Common myeloid progenitor, CD34-positive (primary cell): ENCODE data around the gene OAS2.

Source experiments
- CTCF ChIA-PET: fragments of 350-600 bp; sonication (Branson Sonifier 250); formaldehyde crosslinking; loops from one replicate; lab custom pipeline; 2021; ENCODE audit warnings: antibody characterized with exemption; lab: Charles Lee
- POLR2A ChIA-PET: fragments of 350-600 bp; sonication (Branson Sonifier 250); formaldehyde crosslinking; loops from one replicate; lab custom pipeline; 2021; ENCODE audit warnings: antibody characterized with exemption; lab: Charles Lee
- DNase-seq, 3 donors: peaks; one replicate each; pipeline versions ENCODE4 v3.0.0 to v3.0.0-alpha.2; 2013
- H3K27ac ChIP-seq, 2 experiments: 1 replicate in 1 of 2; 2 replicates in 1 of 2; pipeline ENCODE4 v1.7.0; 2013; ENCODE audit warnings: inconsistent platforms in 2 of 2, low read length in 2 of 2, mild to moderate bottlenecking in 2 of 2, low read depth in 1 of 2, moderate library complexity in 1 of 2; ENCODE audit not compliant: severe bottlenecking in 2 of 2, insufficient read depth in 1 of 2, poor library complexity in 1 of 2
- H3K27me3 ChIP-seq, 5 experiments: replicated peaks in 2 of 5; 1 replicate in 3 of 5; 2 replicates in 2 of 5; pipeline versions ENCODE4 v1.6.1 to v1.7.0; 2013; ENCODE audit warnings: low read length in 4 of 5, mild to moderate bottlenecking in 2 of 5, moderate library complexity in 2 of 5, inconsistent platforms in 1 of 5; ENCODE audit not compliant: insufficient read depth in 5 of 5, control insufficient read depth in 4 of 5
- H3K36me3 ChIP-seq, 4 experiments: 1 replicate in 2 of 4; 2 replicates in 2 of 4; pipeline versions ENCODE4 v1.6.1 to v1.7.0; 2013; ENCODE audit warnings: low read length in 3 of 4, control low read depth in 1 of 4, mild to moderate bottlenecking in 1 of 4; ENCODE audit not compliant: control insufficient read depth in 4 of 4, insufficient read depth in 4 of 4
- H3K4me1 ChIP-seq, 4 experiments: 1 replicate in 3 of 4; 2 replicates in 1 of 4; pipeline versions ENCODE4 v1.6.1 to v1.7.1; 2013; ENCODE audit warnings: low read length in 3 of 4, mild to moderate bottlenecking in 3 of 4, control low read depth in 1 of 4, inconsistent platforms in 1 of 4, moderate library complexity in 1 of 4; ENCODE audit not compliant: control insufficient read depth in 4 of 4, insufficient read depth in 4 of 4; ENCODE audit errors: control extremely low read depth in 1 of 4
- H3K4me3 ChIP-seq, 7 experiments: 1 replicate in 4 of 7; 2 replicates in 3 of 7; pipeline versions ENCODE4 v1.5.1 to v1.7.0; 2013; ENCODE audit warnings: mild to moderate bottlenecking in 7 of 7, low read length in 6 of 7, moderate library complexity in 6 of 7, inconsistent platforms in 2 of 7, low read depth in 2 of 7, control low read depth in 1 of 7; ENCODE audit not compliant: insufficient read depth in 4 of 7, control insufficient read depth in 1 of 7; ENCODE audit errors: extremely low read depth in 1 of 7
- H3K9me3 ChIP-seq, 5 experiments: 1 replicate in 4 of 5; 2 replicates in 1 of 5; pipeline versions ENCODE4 v1.6.1 to v1.7.1; 2013; ENCODE audit warnings: low read length in 4 of 5, mild to moderate bottlenecking in 2 of 5, inconsistent platforms in 1 of 5, low read depth in 1 of 5, moderate library complexity in 1 of 5; ENCODE audit not compliant: control insufficient read depth in 4 of 5, insufficient read depth in 2 of 5; ENCODE audit errors: control extremely low read depth in 1 of 5
- WGBS: methylation state at CpG from one replicate; pipeline ENCODE4 v1.1.5; 2013; ENCODE audit not compliant: insufficient coverage; 5-methylcytosine and 5-hydroxymethylcytosine counted together

OAS2 gene

GRCh38 chr12:112979041-112979680, 842 bp downstream of the OAS2 start:
- CTCF ChIA-PET = interaction anchor here (1.0 to 3.0 kb wide), 5 partner anchors 8 to 50 kb away, joined by 3 to 20 read pairs (median 4); no protein-coding TSS in a partner anchor
- POLR2A ChIA-PET = no interaction called here

DNA sequence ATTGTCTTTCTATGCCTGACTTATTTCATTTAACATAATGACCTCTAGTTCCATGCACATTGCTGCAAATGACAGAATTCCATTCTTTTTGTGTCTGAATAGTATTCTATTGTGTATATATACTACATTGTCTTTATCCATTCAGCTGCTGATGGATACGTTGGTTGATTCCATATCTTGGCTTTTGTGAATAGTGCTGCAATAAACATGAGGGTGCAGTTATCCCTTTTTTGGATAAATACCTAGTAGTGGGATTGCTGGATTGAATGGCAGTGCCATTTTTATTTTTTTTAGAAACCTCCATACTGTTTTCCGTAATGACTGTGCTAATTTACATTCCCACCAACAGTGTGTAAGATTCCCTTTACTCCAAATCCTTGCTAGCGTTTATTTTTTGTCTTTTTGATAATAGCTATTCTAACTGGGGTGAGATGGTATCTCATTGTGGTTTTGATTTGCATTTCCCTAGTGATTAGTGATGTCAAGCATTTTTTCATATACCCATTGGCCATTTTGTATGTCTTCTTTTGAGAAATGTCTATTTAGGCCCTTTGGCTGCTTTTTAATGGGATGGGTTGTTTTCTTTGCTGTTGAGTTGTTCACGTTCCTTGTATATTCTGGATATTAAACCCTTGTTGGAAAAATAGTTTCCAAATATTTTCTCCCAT, 2.3 kb downstream of the OAS2 start:
- Histone ChIP-seq H3K4me3 (peak overlapping the region in 2 of 7 experiments; percentile 32 to 89), H3K4me1 (peaks cover 9 to 37% (median 27%) of the 10 kb centered on the region in 4 experiments), H3K27me3 (no peaks in the 10 kb centered on the region), H3K9me3 (peaks cover 0 to 22% (median 4%) of the 10 kb centered on the region in 5 experiments), H3K36me3 (peaks cover 0 to 5% (median 2%) of the 10 kb centered on the region in 4 experiments), H3K27ac (no peak overlapping the region)
- no CpG with 5 or more reads among the region's 4 CpGs for WGBS
- ChIA-PET POLR2A (no interaction called here), CTCF (interaction anchor here (0.9 to 2.0 kb wide), 2 partner anchors 8 to 13 kb away, joined by 3 to 8 read pairs; no protein-coding TSS in a partner anchor)
- DNase-seq = peak in 2 of 3 donors; percentile 26 to 52

More at GRCh38 chr12:112979041-112979680, 842 bp downstream of the OAS2 start:
- H3K4me3 ChIP-seq = peak overlapping the region in 6 of 7 experiments; percentile 74 to 89 (median 79)
- H3K9me3 ChIP-seq = peaks cover 0 to 12% (median 0%) of the 10 kb centered on the region in 5 experiments
- peaks cover 0 to 5% (median under 1%) of the 10 kb centered on the region in 4 experiments for H3K36me3 ChIP-seq
- no peaks in the 10 kb centered on the region for H3K27me3 ChIP-seq
- H3K27ac ChIP-seq = peak overlapping the region; percentile 72 to 80
- peak in 2 of 3 donors; percentile 31 to 53 for DNase-seq
- 0% methylated on average over 5 of the region's 6 CpGs for WGBS
- peaks cover 9 to 37% (median 27%) of the 10 kb centered on the region in 4 experiments for H3K4me1 ChIP-seq

DNA sequence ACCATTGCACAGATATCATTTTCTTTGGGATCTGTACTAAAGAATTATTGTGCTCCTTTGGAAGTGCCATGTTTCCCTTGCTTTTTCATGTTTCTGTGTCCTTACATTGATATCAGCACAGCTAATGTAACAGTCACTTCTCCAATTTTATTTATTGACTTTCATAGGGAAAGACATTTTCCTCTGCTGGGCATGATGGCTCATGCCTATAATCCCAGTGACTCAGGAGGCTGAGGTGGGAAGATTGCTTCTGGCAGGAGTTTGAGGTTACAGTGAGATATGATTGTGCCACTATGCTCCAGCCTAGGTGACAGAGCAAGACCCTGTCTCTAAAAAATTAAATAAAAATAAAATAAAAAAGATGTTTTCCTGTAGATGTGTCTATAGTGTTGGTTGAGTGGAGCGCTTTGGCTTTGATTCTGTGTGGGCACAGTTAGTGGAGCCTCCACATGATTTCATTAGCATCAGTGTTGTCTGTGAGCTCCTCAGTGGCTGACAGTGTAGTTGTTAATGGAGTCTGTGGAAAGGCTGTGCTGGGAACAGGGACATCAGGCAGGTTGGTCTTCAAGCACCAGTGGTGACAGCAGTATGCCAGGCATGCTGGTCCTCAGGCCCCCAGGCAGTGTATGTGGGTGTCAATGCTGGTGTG, 7.4 kb downstream of the OAS2 start:
- H3K27ac ChIP-seq = no peak overlapping the region
- no peak overlapping the region for H3K4me3 ChIP-seq
- ChIA-PET POLR2A (interaction anchor here (0.6 kb wide), 1 partner anchor 37 kb away, joined by 3 read pairs; no protein-coding TSS in a partner anchor), CTCF (interaction anchor here (0.9 to 1.2 kb wide), 2 partner anchors 18 to 529 kb away, joined by 3 read pairs; no protein-coding TSS in a partner anchor)
- 88% methylated on average over 1 of the region's 1 CpG for WGBS
- peaks cover 0 to 18% (median 4%) of the 10 kb centered on the region in 4 experiments for H3K4me1 ChIP-seq
- H3K9me3 ChIP-seq = peaks cover 0 to 22% (median 4%) of the 10 kb centered on the region in 5 experiments
- no peaks in the 10 kb centered on the region for H3K27me3 ChIP-seq
- no peak for DNase-seq
- H3K36me3 ChIP-seq = peaks cover 5 to 24% (median 9%) of the 10 kb centered on the region in 4 experiments

GRCh38 chr12:112986291-112986800, 8.0 kb downstream of the OAS2 start:
- no peak overlapping the region for H3K27ac ChIP-seq

DNA sequence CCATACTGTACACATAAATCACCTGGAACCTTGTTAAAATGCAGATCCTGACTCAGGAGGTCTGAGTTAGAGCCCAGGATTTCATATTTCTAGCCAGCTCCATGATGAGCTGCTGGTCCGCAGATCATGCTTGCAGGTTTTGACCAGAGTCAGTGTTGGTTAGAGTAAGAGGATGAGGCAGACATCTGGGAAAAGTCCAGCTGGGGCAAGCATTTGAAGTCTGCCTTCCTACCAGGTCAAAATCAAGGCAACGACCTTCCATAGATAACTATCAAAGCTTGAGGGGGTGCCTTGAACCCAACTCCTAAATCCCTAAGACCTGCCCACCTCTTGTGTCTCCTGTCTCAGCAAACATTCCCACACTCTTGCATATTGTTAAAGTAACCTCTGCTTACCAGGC, 9.2 kb downstream of the OAS2 start:
- H3K4me3 ChIP-seq = no peak overlapping the region
- H3K36me3 ChIP-seq = peaks cover 6 to 34% (median 9%) of the 10 kb centered on the region in 4 experiments
- DNase-seq = no peak
- H3K9me3 ChIP-seq = peaks cover 0 to 18% (median 4%) of the 10 kb centered on the region in 5 experiments
- no peaks in the 10 kb centered on the region for H3K27me3 ChIP-seq
- CTCF ChIA-PET = interaction anchor here (0.8 to 1.0 kb wide), 3 partner anchors 9 to 61 kb away, joined by 3 to 5 read pairs (median 3); partner anchors contain the start of gene OAS2
- peaks cover 0 to 14% (median 4%) of the 10 kb centered on the region in 4 experiments for H3K4me1 ChIP-seq
- no peak overlapping the region for H3K27ac ChIP-seq
- POLR2A ChIA-PET = interaction anchor here (0.8 kb wide), 1 partner anchor 80 kb away, joined by 3 read pairs; no protein-coding TSS in a partner anchor
- 100% methylated on average over 2 of the region's 2 CpGs for WGBS

More at GRCh38 chr12:112986291-112986800, 8.0 kb downstream of the OAS2 start:
- POLR2A ChIA-PET = interaction anchor here (0.6 kb wide), 1 partner anchor 36 kb away, joined by 3 read pairs; no protein-coding TSS in a partner anchor
- CTCF ChIA-PET = interaction anchor here (0.9 kb wide), 1 partner anchor 17 kb away, joined by 3 read pairs; no protein-coding TSS in a partner anchor
- 98% methylated on average over 7 of the region's 7 CpGs for WGBS
- Histone ChIP-seq H3K9me3 (peaks cover 0 to 22% (median 4%) of the 10 kb centered on the region in 5 experiments), H3K36me3 (peaks cover 6 to 30% (median 9%) of the 10 kb centered on the region in 4 experiments), H3K4me3 (no peak overlapping the region), H3K4me1 (peaks cover 0 to 14% (median 4%) of the 10 kb centered on the region in 4 experiments), H3K27me3 (no peaks in the 10 kb centered on the region)
- no peak for DNase-seq

DNA sequence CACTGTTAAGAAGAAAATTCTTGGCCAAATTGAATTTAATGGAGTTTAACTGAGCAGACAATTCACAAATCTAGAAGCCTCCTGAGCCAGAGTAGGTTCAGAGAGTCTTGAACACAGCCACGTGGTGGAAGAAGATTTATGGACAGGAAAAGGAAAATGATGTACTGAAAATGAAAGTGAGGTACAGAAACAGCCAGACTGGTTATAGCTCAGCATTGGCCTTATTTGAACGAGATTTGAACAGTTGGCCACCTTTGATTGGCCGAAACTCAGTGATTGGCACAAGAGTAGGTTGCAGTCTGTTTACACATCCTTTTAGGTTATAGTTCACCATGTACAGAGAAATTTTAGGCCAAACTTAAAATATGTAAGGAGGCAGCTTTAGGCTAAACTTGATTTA, 9.9 kb downstream of the OAS2 start:
- POLR2A ChIA-PET = interaction anchor here (0.8 kb wide), 1 partner anchor 80 kb away, joined by 3 read pairs; no protein-coding TSS in a partner anchor

More for the DNA sequence above, 9.9 kb downstream of the OAS2 start:
- Histone ChIP-seq H3K27ac (no peak overlapping the region), H3K9me3 (peaks cover 0 to 18% (median 4%) of the 10 kb centered on the region in 5 experiments), H3K27me3 (no peaks in the 10 kb centered on the region), H3K4me1 (peaks cover 0 to 14% (median 4%) of the 10 kb centered on the region in 4 experiments), H3K4me3 (no peak overlapping the region), H3K36me3 (peaks cover 6 to 35% (median 9%) of the 10 kb centered on the region in 4 experiments)
- WGBS = 5% methylated on average over 3 of the region's 3 CpGs
- CTCF ChIA-PET = interaction anchor here (1.0 to 1.2 kb wide), 6 partner anchors 8 to 111 kb away, joined by 3 to 5 read pairs (median 4); partner anchors contain the start of gene OAS2
- DNase-seq = peak; percentile 54 to 83 (median 71)
